ENCODE results near the gene LAMA5. TPM values are rescaled to one million over a fixed set of nuclear protein-coding genes. Genes with fewer than 3 reads are reported as not detected.
A peak's percentile ranks its signal among the peaks of the same experiment; 100 is the strongest.

LAMA5 gene
- total and polyA plus RNA-seq, 2 donors (not counting 1 experiment from before 2014, with no cell fraction given) = 52.9 to 83.5 TPM

- TF ChIP-seq EZH2 (IDR thresholded peaks at IDR 0.05; ENCODE audit: borderline replicate concordance, insufficient read depth, low read depth, low read length, poor library complexity, severe bottlenecking) (no peak), CTCF (IDR thresholded peaks at IDR 0.05) (no peak)
- peaks cover 0 to 18% (median 0%) of the 10 kb centered on the region in 3 donors for H3K9me3 ChIP-seq (ENCODE audit: control extremely low read depth in 1 of 3, control insufficient read depth in 2 of 3, insufficient read depth in 1 of 3, low read length in 2 of 3)
- peak overlapping the region in 4 of 5 experiments; percentile 31 to 68 (median 50) for H3K4me3 ChIP-seq (ENCODE audit: control extremely low read depth in 1 of 5, extremely low read depth in 1 of 5, insufficient read depth in 1 of 5, low read depth in 2 of 5, low read length in 4 of 5)
- H2AFZ ChIP-seq (ENCODE audit: insufficient read depth, low read depth, low read length, poor library complexity, severe bottlenecking) = peak overlapping the region; percentile 69
- no peaks in the 10 kb centered on the region for H3K36me3 ChIP-seq (replicated peaks in 1 of 2; ENCODE audit: control extremely low read depth in 1 of 2, control insufficient read depth in 1 of 2, extremely low read depth in 1 of 2, insufficient read depth in 2 of 2, low read length in 1 of 2)
- no peaks in the 10 kb centered on the region for H3K27me3 ChIP-seq (replicated peaks in 1 of 4; ENCODE audit: control extremely low read depth in 1 of 4, control insufficient read depth in 3 of 4, insufficient read depth in 4 of 4, low read length in 3 of 4)
- H3K4me3 Mint-ChIP-seq = peak overlapping the region; percentile 84
- DNase-seq (peak; percentile 90), ATAC-seq (ENCODE audit: low read depth) (peak; percentile 59)
- 5% methylated on average over 12 of the region's 14 CpGs for WGBS (ENCODE audit: insufficient coverage)
- H3K4me1 Mint-ChIP-seq = peaks cover 48% of the 10 kb centered on the region
- H3K9ac ChIP-seq (ENCODE audit: low read length) = peak overlapping the region; percentile 69
- H3K79me2 ChIP-seq (ENCODE audit: control insufficient read depth, insufficient read depth, low read length) = no peaks in the 10 kb centered on the region
- H3K4me2 ChIP-seq (replicated peaks; ENCODE audit: low read depth, low read length, poor library complexity, severe bottlenecking) = peak overlapping the region; percentile 82
- intact Hi-C loops (cut with micrococcal nuclease) = loop anchor here (1.0 to 5.0 kb wide), 3 partner anchors 27 to 48 kb away; partner anchors contain the start of genes ADRM1, LAMA5 and RPS21
- CTCF ChIA-PET = interaction anchor here (0.6 to 1.8 kb wide), 13 partner anchors 9 to 463 kb away, joined by 3 to 16 read pairs (median 3); partner anchors contain the start of genes ADRM1 and RPS21
- POLR2A ChIA-PET = interaction anchor here (0.5 to 4.6 kb wide), 4 partner anchors 28 to 288 kb away, joined by 3 to 43 read pairs (median 10); partner anchors contain the start of genes ADRM1 and LAMA5
- H3K27me3 Mint-ChIP-seq = no peaks in the 10 kb centered on the region
- H4K20me1 ChIP-seq (ENCODE audit: control insufficient read depth, insufficient read depth, low read length, poor library complexity, severe bottlenecking) = no peaks in the 10 kb centered on the region
- H3K9me3 Mint-ChIP-seq (ENCODE audit: insufficient read depth) = peaks cover 3% of the 10 kb centered on the region
- peaks cover 53 to 61% of the 10 kb centered on the region in 2 donors for H3K4me1 ChIP-seq (ENCODE audit: control insufficient read depth in 2 of 2, insufficient read depth in 2 of 2, low read length in 2 of 2)
- peak overlapping the region; percentile 95 for H3K27ac Mint-ChIP-seq
- H3K27ac ChIP-seq (ENCODE audit: low read length in 2 of 2) = peak overlapping the region; percentile 86 to 87
Observed at GRCh38 chr20:62339647-62340062, 27.5 kb downstream of the LAMA5 start.

- Histone ChIP-seq H3K27me3 (replicated peaks in 1 of 4; ENCODE audit: control extremely low read depth in 1 of 4, control insufficient read depth in 3 of 4, insufficient read depth in 4 of 4, low read length in 3 of 4) (no peaks in the 10 kb centered on the region), H3K4me1 (ENCODE audit: control insufficient read depth in 2 of 2, insufficient read depth in 2 of 2, low read length in 2 of 2) (peaks cover 53 to 62% of the 10 kb centered on the region in 2 donors), H3K79me2 (ENCODE audit: control insufficient read depth, insufficient read depth, low read length) (no peaks in the 10 kb centered on the region), H3K27ac (ENCODE audit: low read length in 2 of 2) (peak overlapping the region; percentile 86 to 87), H3K9me3 (ENCODE audit: control extremely low read depth in 1 of 3, control insufficient read depth in 2 of 3, insufficient read depth in 1 of 3, low read length in 2 of 3) (peaks cover 0 to 18% (median 0%) of the 10 kb centered on the region in 3 donors), H2AFZ (ENCODE audit: insufficient read depth, low read depth, low read length, poor library complexity, severe bottlenecking) (no peak overlapping the region), H3K36me3 (replicated peaks in 1 of 2; ENCODE audit: control extremely low read depth in 1 of 2, control insufficient read depth in 1 of 2, extremely low read depth in 1 of 2, insufficient read depth in 2 of 2, low read length in 1 of 2) (peaks cover 0 to 8% of the 10 kb centered on the region in 2 experiments), H4K20me1 (ENCODE audit: control insufficient read depth, insufficient read depth, low read length, poor library complexity, severe bottlenecking) (no peaks in the 10 kb centered on the region), H3K4me2 (replicated peaks; ENCODE audit: low read depth, low read length, poor library complexity, severe bottlenecking) (peak overlapping the region; percentile 82), H3K9ac (ENCODE audit: low read length) (peak overlapping the region; percentile 13), H3K4me3 (ENCODE audit: control extremely low read depth in 1 of 5, extremely low read depth in 1 of 5, insufficient read depth in 1 of 5, low read depth in 2 of 5, low read length in 4 of 5) (peak overlapping the region in 1 of 5 experiments; percentile 68)
- no peak for DNase-seq
- H3K4me1 Mint-ChIP-seq = peaks cover 48% of the 10 kb centered on the region
- WGBS (ENCODE audit: insufficient coverage) = 74% methylated on average over 11 of the region's 16 CpGs
- no peak for TF ChIP-seq EZH2 (IDR thresholded peaks at IDR 0.05; ENCODE audit: borderline replicate concordance, insufficient read depth, low read depth, low read length, poor library complexity, severe bottlenecking)
- TF ChIP-seq CTCF (IDR thresholded peaks at IDR 0.05) = no peak
- no peak for ATAC-seq (ENCODE audit: low read depth)
- H3K4me3 Mint-ChIP-seq = peak overlapping the region; percentile 84
- no peaks in the 10 kb centered on the region for H3K27me3 Mint-ChIP-seq
- peak overlapping the region; percentile 93 for H3K27ac Mint-ChIP-seq
- H3K9me3 Mint-ChIP-seq (ENCODE audit: insufficient read depth) = peaks cover 3% of the 10 kb centered on the region
- ChIA-PET CTCF (interaction anchor here (1.1 to 1.3 kb wide), 2 partner anchors 30 to 48 kb away, joined by 3 read pairs; partner anchors contain the start of gene RPS21), POLR2A (interaction anchor here (0.7 to 4.6 kb wide), 4 partner anchors 29 to 456 kb away, joined by 4 to 43 read pairs (median 4); partner anchors contain the start of genes LAMA5 and RPS21)
- intact Hi-C loops (cut with micrococcal nuclease) = loop anchor here (2.0 to 5.0 kb wide), 2 partner anchors 29 to 49 kb away; partner anchors contain the start of genes LAMA5 and RPS21
Observed at GRCh38 chr20:62338294-62338620, 28.9 kb downstream of the LAMA5 start.

All from B cell (primary cell).